Activated CD8-positive, alpha-beta memory T cell treated with anti-CD3 and anti-CD28 coated beads, Interleukin-2, amount 50 U/mL, for 1 hour (primary cell): Measurements from ENCODE around the gene AP5Z1.
"Not testable (repeated sequence)": the region's sequence is repeated elsewhere in the genome, so short reads cannot be mapped to it uniquely, and the experiment has no call there.

ENCODE experiments used
- DNase-seq: peaks from one replicate; pipeline ENCODE4 v3.0.0-alpha.2; 2020; ENCODE audit errors: extremely low read depth

Gene AP5Z1

GRCh38 chr7:4788627-4789189, 13.3 kb downstream of the AP5Z1 start:
- DNase-seq, result no peak

GRCh38 chr7:4789194-4790077, 14.0 kb downstream of the AP5Z1 start:
- no peak for DNase-seq

- DNase-seq, result no peak
Measured at GRCh38 chr7:4790078-4790465, 14.6 kb downstream of the AP5Z1 start.

- no peak for DNase-seq
Measured at GRCh38 chr7:4790516-4790991, 15.1 kb downstream of the AP5Z1 start.

- DNase-seq, result no peak
Measured at GRCh38 chr7:4791101-4791737, 15.8 kb downstream of the AP5Z1 start.

GRCh38 chr7:4791738-4792536, 16.5 kb downstream of the AP5Z1 start:
- peak; percentile 58 for DNase-seq

GRCh38 chr7:4792537-4793126, 17.2 kb downstream of the AP5Z1 start:
- DNase-seq, result no peak

- not testable (repeated sequence) for DNase-seq
Measured at GRCh38 chr7:4793385-4793993, 18.1 kb downstream of the AP5Z1 start.

GRCh38 chr7:4794171-4794570, 18.7 kb downstream of the AP5Z1 start:
- DNase-seq, result not testable (repeated sequence)

- no peak for DNase-seq
Measured at GRCh38 chr7:4794591-4795350, 19.3 kb downstream of the AP5Z1 start.

- DNase-seq, result no peak
Measured at GRCh38 chr7:4796453-4796852, 21.0 kb downstream of the AP5Z1 start.

GRCh38 chr7:4797858-4798705, 22.7 kb downstream of the AP5Z1 start:
- DNase-seq, result no peak

GRCh38 chr7:4798706-4799235, 23.3 kb downstream of the AP5Z1 start:
- no peak for DNase-seq

- DNase-seq, result no peak
Measured at GRCh38 chr7:4799508-4800268, 24.3 kb downstream of the AP5Z1 start.

- no peak for DNase-seq
Measured at GRCh38 chr7:4800487-4800886, 25.1 kb downstream of the AP5Z1 start.

GRCh38 chr7:4800926-4801838, 25.8 kb downstream of the AP5Z1 start:
- DNase-seq, result no peak

GRCh38 chr7:4801839-4802231, 26.4 kb downstream of the AP5Z1 start:
- DNase-seq, result no peak
